GM19372 (cell line): ENCODE measurements around the gene PCDHA1.
"Not testable (repeated sequence)": the region's sequence is repeated elsewhere in the genome, so short reads cannot be mapped to it uniquely, and the experiment has no call there.

Experiments
- ATAC-seq: cut with Tn5 transposase; IDR thresholded peaks from one replicate; pipeline ENCODE4 v1.9.1; 2021; ENCODE audit warnings: mild to moderate bottlenecking, low read depth, moderate library complexity; ENCODE audit not compliant: unreplicated experiment

PCDHA1 gene

DNA sequence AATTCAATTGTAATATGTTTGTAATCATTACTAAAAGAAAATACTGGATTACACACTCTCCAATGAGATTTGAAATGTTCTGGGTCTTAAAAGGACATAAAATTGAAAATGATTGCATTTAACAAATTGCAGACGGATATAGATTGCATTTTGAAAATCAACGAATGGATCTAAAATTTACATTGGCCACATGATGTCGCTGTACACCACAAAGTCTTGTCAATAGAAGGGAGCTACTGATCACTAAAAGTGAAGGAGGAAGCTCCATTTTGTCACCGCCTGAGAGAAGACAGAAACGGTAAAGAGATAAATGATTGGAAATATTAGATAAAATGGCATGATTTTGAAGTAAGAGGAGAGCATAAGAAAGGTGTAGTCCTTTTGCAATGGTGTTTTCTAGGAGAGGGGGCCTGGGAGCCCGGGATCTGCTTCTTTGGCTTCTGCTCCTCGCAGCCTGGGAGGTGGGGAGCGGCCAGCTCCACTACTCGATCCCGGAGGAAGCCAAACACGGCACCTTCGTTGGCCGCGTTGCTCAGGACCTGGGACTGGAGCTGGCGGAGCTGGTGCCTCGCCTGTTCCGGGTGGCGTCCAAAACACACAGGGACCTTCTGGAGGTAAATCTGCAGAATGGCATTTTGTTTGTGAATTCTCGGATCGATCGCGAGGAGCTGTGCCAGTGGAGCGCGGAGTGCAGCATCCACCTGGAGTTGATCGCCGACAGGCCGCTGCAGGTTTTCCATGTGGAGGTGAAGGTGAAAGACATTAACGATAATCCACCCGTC, at the start of gene PCDHA1:
PCDHA1 (plus strand) TSS at position 236 of the 782 bp plus-strand sequence.
- ATAC-seq = no peak

DNA sequence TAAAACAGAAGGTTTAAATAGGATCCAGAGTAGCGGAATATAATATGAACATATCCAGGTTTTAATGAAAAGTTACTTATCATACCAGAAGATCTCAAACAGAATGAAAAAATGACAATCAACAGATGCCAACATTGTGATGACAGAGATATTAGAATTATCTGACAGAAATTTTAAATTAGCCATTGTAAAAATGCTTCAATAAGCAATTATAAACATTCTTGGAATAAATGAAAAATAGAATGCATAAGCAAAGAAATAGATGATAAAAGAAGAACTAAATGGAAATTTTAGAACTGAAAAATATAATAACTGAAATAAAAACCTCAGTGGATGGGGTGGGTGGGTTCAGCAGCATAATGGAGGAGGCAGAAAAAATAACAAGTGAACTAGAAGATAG, 48.5 kb upstream of the PCDHA1 start:
- no peak for ATAC-seq

DNA sequence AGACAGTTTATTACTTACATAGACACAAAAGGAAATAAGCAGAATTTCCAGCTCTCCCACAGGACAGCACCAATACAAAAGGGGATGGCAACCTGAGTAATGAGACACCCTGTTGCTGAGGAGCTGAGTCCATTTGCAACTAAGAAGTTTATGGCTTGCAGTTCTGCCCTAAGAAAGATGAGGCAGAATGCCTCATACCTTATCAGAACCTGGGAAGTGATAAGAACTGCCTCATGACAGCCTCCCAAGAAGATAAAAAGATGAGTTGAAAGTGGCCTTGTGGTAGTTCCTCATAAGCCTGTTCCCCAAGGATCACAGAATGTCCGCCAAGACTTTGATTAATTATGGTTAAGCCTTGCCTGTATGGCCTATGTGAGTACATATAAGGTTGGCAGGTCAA, 44.0 kb upstream of the PCDHA1 start:
- ATAC-seq = no peak

- no peak for ATAC-seq
Measured at GRCh38 chr5:140753561-140753960, 32.4 kb upstream of the PCDHA1 start.

DNA sequence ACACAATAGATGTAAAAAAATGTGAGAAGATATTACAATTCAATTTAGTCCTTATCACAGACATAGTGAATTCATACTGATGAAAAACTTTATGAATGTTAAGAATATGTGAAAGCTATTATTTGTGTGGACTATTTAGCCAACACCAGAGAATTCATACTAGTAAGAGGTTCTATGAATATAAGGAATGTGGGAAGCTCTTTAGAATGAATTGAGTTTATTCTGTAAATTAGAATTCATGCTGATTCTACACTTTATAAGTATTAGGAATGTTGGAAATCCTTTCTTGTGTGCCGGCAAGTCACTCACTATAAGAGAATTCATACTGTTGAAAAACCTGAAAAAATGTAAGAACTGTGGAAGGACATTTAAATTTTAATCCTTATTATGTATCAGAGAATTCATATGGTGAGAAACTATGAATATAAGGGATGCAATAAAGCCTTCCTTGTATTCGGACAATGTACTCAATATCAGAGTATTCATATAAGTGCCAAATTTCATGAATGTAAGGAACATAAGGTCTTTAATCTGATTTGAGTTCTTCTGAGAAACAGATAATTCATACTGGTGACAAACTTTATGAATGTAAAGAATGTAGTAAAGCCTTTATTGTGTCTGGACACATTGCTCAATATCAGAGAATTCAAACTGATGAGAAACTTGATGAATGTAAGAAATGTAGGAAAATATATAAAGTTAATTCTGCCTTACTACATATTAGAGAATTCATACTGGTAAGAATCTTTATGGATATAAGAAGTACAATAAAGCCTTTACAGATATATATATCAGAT, 21.6 kb upstream of the PCDHA1 start:
- no peak for ATAC-seq

- ATAC-seq = no peak
Measured at GRCh38 chr5:140767444-140767843, 18.5 kb upstream of the PCDHA1 start.

- no peak for ATAC-seq
Measured at GRCh38 chr5:140780512-140780911, 5.4 kb upstream of the PCDHA1 start.

GRCh38 chr5:140787422-140787821, 1.5 kb downstream of the PCDHA1 start:
- ATAC-seq = not testable (repeated sequence)

DNA sequence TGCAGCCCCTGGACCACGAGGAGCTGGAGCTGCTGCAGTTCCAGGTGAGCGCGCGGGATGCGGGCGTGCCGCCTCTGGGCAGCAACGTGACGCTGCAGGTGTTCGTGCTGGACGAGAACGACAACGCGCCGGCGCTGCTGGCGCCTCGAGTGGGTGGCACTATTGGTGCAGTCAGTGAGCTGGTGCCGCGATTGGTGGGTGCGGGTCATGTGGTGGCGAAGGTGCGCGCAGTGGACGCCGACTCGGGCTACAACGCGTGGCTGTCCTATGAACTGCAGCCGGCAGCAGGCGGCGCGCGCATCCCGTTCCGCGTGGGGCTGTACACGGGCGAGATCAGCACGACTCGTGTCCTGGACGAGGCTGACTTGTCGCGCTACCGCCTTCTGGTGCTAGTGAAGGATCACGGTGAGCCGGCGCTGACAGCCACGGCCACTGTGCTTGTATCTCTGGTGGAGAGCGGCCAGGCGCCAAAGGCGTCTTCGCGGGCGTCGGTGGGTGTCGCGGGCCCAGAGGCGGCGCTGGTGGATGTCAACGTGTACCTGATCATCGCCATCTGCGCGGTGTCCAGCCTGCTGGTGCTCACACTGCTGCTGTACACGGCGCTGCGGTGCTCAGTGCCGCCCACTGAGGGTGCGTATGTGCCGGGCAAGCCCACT, 2.0 kb downstream of the PCDHA1 start:
- ATAC-seq = not testable (repeated sequence)

- no peak for ATAC-seq
Measured at GRCh38 chr5:140791089-140791488, 5.1 kb downstream of the PCDHA1 start.

DNA sequence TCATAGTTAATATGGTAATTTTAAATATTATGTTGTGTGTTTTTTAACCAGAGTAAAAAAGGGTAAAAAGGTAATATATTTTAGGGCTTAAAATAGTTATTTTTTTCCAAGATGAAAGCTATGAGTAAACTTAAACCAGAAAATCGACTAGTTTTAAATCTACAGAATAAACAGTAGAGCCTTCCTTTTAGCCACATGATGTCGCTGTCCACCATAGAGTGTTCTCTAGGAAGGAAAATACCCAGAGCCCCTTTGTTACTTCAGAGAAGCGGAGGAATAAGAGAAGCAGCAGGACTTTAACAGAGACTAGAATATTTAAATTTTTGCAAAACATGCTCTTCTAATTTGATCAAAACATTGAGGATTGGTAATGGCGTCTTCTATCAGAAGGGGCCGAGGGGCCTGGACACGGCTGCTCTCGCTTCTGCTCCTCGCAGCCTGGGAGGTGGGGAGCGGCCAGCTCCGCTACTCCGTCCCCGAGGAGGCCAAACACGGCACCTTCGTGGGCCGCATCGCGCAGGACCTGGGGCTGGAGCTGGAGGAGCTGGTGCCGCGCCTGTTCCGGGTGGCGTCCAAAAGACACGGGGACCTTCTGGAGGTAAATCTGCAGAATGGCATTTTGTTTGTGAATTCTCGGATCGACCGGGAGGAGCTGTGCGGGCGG, 8.8 kb downstream of the PCDHA1 start, which contains the start of gene PCDHA2:
PCDHA2 (plus strand) TSS at position 258 of the 664 bp plus-strand sequence.
- no peak for ATAC-seq

- ATAC-seq = no peak
Measured at GRCh38 chr5:140795259-140795641, 9.3 kb downstream of the PCDHA1 start.

DNA sequence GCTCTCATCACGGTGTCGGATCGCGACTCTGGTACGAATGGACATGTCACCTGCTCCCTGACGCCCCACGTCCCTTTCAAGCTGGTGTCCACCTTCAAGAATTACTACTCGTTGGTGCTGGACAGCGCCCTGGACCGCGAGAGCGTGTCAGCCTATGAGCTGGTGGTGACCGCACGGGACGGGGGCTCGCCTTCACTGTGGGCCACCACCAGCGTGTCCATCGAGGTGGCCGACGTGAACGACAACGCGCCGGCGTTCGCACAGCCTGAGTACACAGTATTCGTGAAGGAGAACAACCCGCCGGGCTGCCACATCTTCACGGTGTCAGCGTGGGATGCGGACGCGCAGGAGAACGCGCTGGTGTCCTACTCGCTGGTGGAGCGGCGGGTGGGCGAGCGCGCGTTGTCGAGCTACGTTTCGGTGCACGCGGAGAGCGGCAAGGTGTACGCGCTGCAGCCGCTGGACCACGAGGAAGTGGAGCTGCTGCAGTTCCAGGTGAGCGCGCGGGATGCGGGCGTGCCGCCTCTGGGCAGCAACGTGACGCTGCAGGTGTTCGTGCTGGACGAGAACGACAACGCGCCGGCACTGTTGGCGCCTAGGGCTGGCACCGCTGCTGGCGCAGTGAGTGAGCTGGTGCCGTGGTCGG, 10.3 kb downstream of the PCDHA1 start:
- not testable (repeated sequence) for ATAC-seq

- ATAC-seq = no peak
Measured at GRCh38 chr5:140796718-140797095, 10.8 kb downstream of the PCDHA1 start.

GRCh38 chr5:140800816-140801493, 15.0 kb downstream of the PCDHA1 start, which contains the start of gene PCDHA3:
Gene PCDHA3, plus strand, starts transcription at chr5:140801057.
- ATAC-seq = no peak

DNA sequence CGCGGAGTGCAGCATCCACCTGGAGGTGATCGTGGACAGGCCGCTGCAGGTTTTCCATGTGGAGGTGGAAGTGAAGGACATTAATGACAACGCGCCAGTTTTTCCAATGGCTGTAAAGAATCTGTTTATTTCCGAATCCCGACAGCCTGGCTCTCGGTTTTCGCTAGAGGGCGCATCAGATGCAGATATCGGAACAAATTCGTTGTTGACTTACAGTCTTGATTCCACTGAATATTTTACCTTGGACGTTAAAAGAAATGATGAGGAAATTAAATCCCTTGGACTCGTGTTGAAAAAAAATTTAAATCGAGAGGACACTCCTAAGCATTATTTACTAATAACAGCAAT, 15.5 kb downstream of the PCDHA1 start:
- ATAC-seq = no peak

DNA sequence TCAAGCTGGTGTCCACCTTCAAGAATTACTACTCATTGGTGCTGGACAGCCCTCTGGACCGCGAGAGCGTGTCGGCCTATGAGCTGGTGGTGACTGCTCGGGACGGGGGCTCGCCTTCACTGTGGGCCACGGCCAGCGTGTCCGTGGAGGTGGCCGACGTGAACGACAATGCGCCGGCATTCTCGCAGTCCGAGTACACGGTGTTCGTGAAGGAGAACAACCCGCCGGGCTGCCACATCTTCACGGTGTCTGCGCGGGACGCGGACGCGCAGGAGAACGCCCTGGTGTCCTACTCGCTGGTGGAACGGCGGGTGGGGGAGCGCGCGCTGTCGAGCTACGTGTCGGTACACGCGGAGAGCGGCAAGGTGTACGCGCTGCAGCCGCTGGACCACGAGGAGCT, 16.4 kb downstream of the PCDHA1 start:
- ATAC-seq = not testable (repeated sequence)

- no peak for ATAC-seq
Measured at GRCh38 chr5:140802781-140803271, 16.9 kb downstream of the PCDHA1 start.
